ENCODE results near the gene FBXL17. TPM values are rescaled to one million over a fixed set of nuclear protein-coding genes. Genes with fewer than 3 reads are reported as not detected.

FBXL17 gene
- total RNA-seq, 1 experiment from 2014 or later: 16.2 TPM

- Histone ChIP-seq H3K27me3 (no peaks in the 10 kb centered on the region), H3K4me3 (no peak overlapping the region), H3K36me3 (no peaks in the 10 kb centered on the region), H3K9me3 (0 out of 2 replicates have a peak, but pooled peaks cover 4% of the 10 kb centered on the region)
- DNase-seq: no peak
These were observed 267.9 kb downstream of the FBXL17 start for GRCh38 chr5:108113950-108114349.

GRCh38 chr5:108111736-108112135 lies 270.2 kb downstream of the FBXL17 start:
- Histone ChIP-seq H3K9me3 (0 out of 2 replicates have a peak, but pooled peaks cover 4% of the 10 kb centered on the region), H3K4me3 (no peak overlapping the region), H3K36me3 (no peaks in the 10 kb centered on the region), H3K27me3 (no peaks in the 10 kb centered on the region)
- no peak for DNase-seq

- 0 out of 2 replicates have a peak, but pooled peaks cover 4% of the 10 kb centered on the region for H3K9me3 ChIP-seq
- H3K36me3 ChIP-seq: no peaks in the 10 kb centered on the region
- no peak for DNase-seq
- no peak overlapping the region for H3K4me3 ChIP-seq
- H3K27me3 ChIP-seq: no peaks in the 10 kb centered on the region
These were observed 272.8 kb downstream of the FBXL17 start for GRCh38 chr5:108109059-108109458.

GRCh38 chr5:108104448-108104847 lies 277.4 kb downstream of the FBXL17 start:
- H3K4me3 ChIP-seq: no peak overlapping the region
- H3K27me3 ChIP-seq: no peaks in the 10 kb centered on the region
- H3K9me3 ChIP-seq: no peaks in the 10 kb centered on the region
- no peaks in the 10 kb centered on the region for H3K36me3 ChIP-seq
- DNase-seq: no peak

- no peak overlapping the region for H3K4me3 ChIP-seq
- no peaks in the 10 kb centered on the region for H3K36me3 ChIP-seq
- H3K9me3 ChIP-seq: no peaks in the 10 kb centered on the region
- no peaks in the 10 kb centered on the region for H3K27me3 ChIP-seq
- DNase-seq: no peak
These were observed 279.4 kb downstream of the FBXL17 start for GRCh38 chr5:108102463-108102862.

GRCh38 chr5:108101821-108102220 lies 280.1 kb downstream of the FBXL17 start:
- no peaks in the 10 kb centered on the region for H3K9me3 ChIP-seq
- DNase-seq: no peak
- H3K36me3 ChIP-seq: no peaks in the 10 kb centered on the region
- H3K27me3 ChIP-seq: no peaks in the 10 kb centered on the region
- no peak overlapping the region for H3K4me3 ChIP-seq

- DNase-seq: peak; percentile 70
- no peaks in the 10 kb centered on the region for H3K9me3 ChIP-seq
- no peaks in the 10 kb centered on the region for H3K27me3 ChIP-seq
- H3K4me3 ChIP-seq: no peak overlapping the region
- H3K36me3 ChIP-seq: no peaks in the 10 kb centered on the region
These were observed 280.8 kb downstream of the FBXL17 start for GRCh38 chr5:108101130-108101529.

GRCh38 chr5:108094800-108095199 lies 287.1 kb downstream of the FBXL17 start:
- Histone ChIP-seq H3K9me3 (no peaks in the 10 kb centered on the region), H3K4me3 (no peak overlapping the region), H3K36me3 (no peaks in the 10 kb centered on the region), H3K27me3 (no peaks in the 10 kb centered on the region)
- no peak for DNase-seq

GRCh38 chr5:108093186-108093585 lies 288.7 kb downstream of the FBXL17 start:
- no peaks in the 10 kb centered on the region for H3K9me3 ChIP-seq
- H3K27me3 ChIP-seq: no peaks in the 10 kb centered on the region
- H3K4me3 ChIP-seq: no peak overlapping the region
- no peak for DNase-seq
- H3K36me3 ChIP-seq: no peaks in the 10 kb centered on the region

- Histone ChIP-seq H3K36me3 (no peaks in the 10 kb centered on the region), H3K4me3 (no peak overlapping the region), H3K27me3 (no peaks in the 10 kb centered on the region), H3K9me3 (no peaks in the 10 kb centered on the region)
- DNase-seq: no peak
These were observed 291.0 kb downstream of the FBXL17 start for GRCh38 chr5:108090946-108091345.

GRCh38 chr5:108084105-108084504 lies 297.8 kb downstream of the FBXL17 start:
- DNase-seq: no peak

GRCh38 chr5:108083232-108083631 lies 298.7 kb downstream of the FBXL17 start:
- Histone ChIP-seq H3K27me3 (no peaks in the 10 kb centered on the region), H3K36me3 (no peaks in the 10 kb centered on the region), H3K4me3 (no peak overlapping the region), H3K9me3 (no peaks in the 10 kb centered on the region; the same call in 1 of the 2 replicates)
- DNase-seq: no peak

More at GRCh38 chr5:108084105-108084504, 297.8 kb downstream of the FBXL17 start:
- no peaks in the 10 kb centered on the region for H3K36me3 ChIP-seq
- no peak overlapping the region for H3K4me3 ChIP-seq
- H3K9me3 ChIP-seq: no peaks in the 10 kb centered on the region; the same call in 1 of the 2 replicates
- H3K27me3 ChIP-seq: no peaks in the 10 kb centered on the region

GRCh38 chr5:108081707-108082106 lies 300.2 kb downstream of the FBXL17 start:
- Histone ChIP-seq H3K36me3 (no peaks in the 10 kb centered on the region), H3K9me3 (no peaks in the 10 kb centered on the region; the same call in 1 of the 2 replicates), H3K4me3 (no peak overlapping the region), H3K27me3 (no peaks in the 10 kb centered on the region)
- DNase-seq: no peak

GRCh38 chr5:108079753-108080152 lies 302.1 kb downstream of the FBXL17 start:
- no peaks in the 10 kb centered on the region for H3K27me3 ChIP-seq
- DNase-seq: no peak
- H3K36me3 ChIP-seq: no peaks in the 10 kb centered on the region
- H3K9me3 ChIP-seq: no peaks in the 10 kb centered on the region; the same call in 1 of the 2 replicates
- H3K4me3 ChIP-seq: no peak overlapping the region

GRCh38 chr5:108078882-108079281 lies 303.0 kb downstream of the FBXL17 start:
- Histone ChIP-seq H3K27me3 (no peaks in the 10 kb centered on the region), H3K36me3 (no peaks in the 10 kb centered on the region), H3K9me3 (no peaks in the 10 kb centered on the region; the same call in 1 of the 2 replicates), H3K4me3 (no peak overlapping the region)
- no peak for DNase-seq

- DNase-seq: no peak
- H3K9me3 ChIP-seq: no peaks in the 10 kb centered on the region; the same call in 1 of the 2 replicates
These were observed 303.6 kb downstream of the FBXL17 start for GRCh38 chr5:108078345-108078744.

GRCh38 chr5:108074626-108075025 lies 307.3 kb downstream of the FBXL17 start:
- no peaks in the 10 kb centered on the region for H3K27me3 ChIP-seq
- H3K36me3 ChIP-seq: no peaks in the 10 kb centered on the region
- no peak overlapping the region for H3K4me3 ChIP-seq
- no peak for DNase-seq
- no peaks in the 10 kb centered on the region for H3K9me3 ChIP-seq

More at GRCh38 chr5:108078345-108078744, 303.6 kb downstream of the FBXL17 start:
- Histone ChIP-seq H3K36me3 (no peaks in the 10 kb centered on the region), H3K4me3 (no peak overlapping the region), H3K27me3 (no peaks in the 10 kb centered on the region)

GRCh38 chr5:108064302-108064701 lies 317.6 kb downstream of the FBXL17 start:
- no peak for DNase-seq
- Histone ChIP-seq H3K4me3 (no peak overlapping the region), H3K9me3 (no peaks in the 10 kb centered on the region), H3K36me3 (no peaks in the 10 kb centered on the region), H3K27me3 (no peaks in the 10 kb centered on the region)

- no peaks in the 10 kb centered on the region for H3K36me3 ChIP-seq
- DNase-seq: no peak
- H3K4me3 ChIP-seq: no peak overlapping the region
These were observed 320.0 kb downstream of the FBXL17 start for GRCh38 chr5:108061941-108062340.

More at GRCh38 chr5:108061941-108062340, 320.0 kb downstream of the FBXL17 start:
- H3K27me3 ChIP-seq: no peaks in the 10 kb centered on the region
- no peaks in the 10 kb centered on the region for H3K9me3 ChIP-seq
